Fibroblast of pulmonary artery (primary cell): Measurements from ENCODE around the gene APH1B.

Experiments
- DNase-seq: peaks from one replicate; pipeline ENCODE4 v3.0.0-alpha.2; 2010; ENCODE audit warnings: low read depth
- H3K4me3 ChIP-seq: replicated peaks from 2 replicates; pipeline ENCODE4 v1.5.1; 2011; ENCODE audit warnings: low read depth, mild to moderate bottlenecking, control low read depth, low read length, moderate library complexity
- TF ChIP-seq, protein P1 (sequence below): IDR thresholded peaks from 2 replicates; pipeline ENCODE4 v1.5.1; 2011; ENCODE audit warnings: mild to moderate bottlenecking, control low read depth, low read length, inconsistent platforms; ENCODE audit errors: missing control alignments

The APH1B gene

DNA sequence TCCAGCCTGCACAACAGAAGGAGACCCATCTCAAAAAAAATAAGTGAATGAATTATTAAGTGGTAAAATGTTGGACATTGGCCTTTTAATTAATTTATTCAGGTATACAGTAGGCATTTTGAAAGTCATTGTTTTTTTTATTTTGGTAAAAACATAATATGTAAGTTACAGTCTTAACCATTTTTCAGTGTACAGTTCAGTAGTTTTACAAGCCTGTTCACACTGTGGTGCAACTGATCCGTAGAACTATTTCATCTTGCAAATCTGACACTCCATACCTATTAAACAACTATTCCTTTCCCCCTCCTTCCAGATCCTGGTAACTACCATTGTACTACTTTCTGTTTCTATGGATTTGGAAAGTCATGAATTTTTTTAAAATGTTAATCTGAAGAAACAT is 36.1 kb upstream of the APH1B start:
- no peak overlapping the region for H3K4me3 ChIP-seq
- TF ChIP-seq, protein P1, sequence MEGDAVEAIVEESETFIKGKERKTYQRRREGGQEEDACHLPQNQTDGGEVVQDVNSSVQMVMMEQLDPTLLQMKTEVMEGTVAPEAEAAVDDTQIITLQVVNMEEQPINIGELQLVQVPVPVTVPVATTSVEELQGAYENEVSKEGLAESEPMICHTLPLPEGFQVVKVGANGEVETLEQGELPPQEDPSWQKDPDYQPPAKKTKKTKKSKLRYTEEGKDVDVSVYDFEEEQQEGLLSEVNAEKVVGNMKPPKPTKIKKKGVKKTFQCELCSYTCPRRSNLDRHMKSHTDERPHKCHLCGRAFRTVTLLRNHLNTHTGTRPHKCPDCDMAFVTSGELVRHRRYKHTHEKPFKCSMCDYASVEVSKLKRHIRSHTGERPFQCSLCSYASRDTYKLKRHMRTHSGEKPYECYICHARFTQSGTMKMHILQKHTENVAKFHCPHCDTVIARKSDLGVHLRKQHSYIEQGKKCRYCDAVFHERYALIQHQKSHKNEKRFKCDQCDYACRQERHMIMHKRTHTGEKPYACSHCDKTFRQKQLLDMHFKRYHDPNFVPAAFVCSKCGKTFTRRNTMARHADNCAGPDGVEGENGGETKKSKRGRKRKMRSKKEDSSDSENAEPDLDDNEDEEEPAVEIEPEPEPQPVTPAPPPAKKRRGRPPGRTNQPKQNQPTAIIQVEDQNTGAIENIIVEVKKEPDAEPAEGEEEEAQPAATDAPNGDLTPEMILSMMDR = no peak
- no peak for DNase-seq

DNA sequence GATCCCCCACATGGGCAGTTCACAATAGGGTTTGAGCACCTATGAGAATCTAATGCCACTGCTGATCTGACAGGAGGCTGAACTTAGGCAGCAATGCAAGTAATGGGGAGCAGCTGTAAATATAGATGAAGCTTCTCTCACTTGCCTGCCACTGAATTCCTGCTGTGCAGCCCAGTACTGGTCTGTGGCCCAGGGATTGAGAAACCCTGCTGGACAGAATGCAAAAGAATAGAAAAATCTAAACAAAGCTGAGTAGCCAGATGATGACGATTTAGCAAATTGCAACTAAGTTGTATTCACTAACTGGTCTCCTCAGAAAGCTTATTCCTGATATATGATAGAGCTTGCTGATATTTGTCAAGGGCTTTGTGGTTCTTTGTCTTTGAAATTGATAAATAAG is 34.3 kb upstream of the APH1B start:
- no peak overlapping the region for H3K4me3 ChIP-seq
- peak; percentile 49 for DNase-seq
- TF ChIP-seq, protein P1 = no peak

DNA sequence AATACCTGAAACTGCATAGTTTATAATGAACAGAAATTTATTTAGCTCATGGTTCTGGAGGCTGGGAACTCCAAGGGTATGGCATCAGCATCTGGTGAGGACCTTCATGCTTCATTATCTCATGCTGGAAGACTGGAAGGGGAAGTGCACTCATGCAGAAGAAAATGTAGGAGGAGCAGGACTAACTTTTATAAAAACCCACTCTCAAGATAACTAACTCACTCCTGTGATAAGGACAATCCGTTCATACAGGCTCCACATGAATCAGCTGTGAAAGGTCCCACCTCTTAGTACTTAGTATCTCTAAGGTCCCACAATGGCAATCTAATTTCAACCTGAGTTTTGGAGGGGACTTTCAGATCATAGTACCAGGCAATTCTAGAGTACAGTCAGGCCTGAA is 33.6 kb upstream of the APH1B start:
- TF ChIP-seq, protein P1 = no peak
- no peak overlapping the region for H3K4me3 ChIP-seq
- DNase-seq = no peak

DNA sequence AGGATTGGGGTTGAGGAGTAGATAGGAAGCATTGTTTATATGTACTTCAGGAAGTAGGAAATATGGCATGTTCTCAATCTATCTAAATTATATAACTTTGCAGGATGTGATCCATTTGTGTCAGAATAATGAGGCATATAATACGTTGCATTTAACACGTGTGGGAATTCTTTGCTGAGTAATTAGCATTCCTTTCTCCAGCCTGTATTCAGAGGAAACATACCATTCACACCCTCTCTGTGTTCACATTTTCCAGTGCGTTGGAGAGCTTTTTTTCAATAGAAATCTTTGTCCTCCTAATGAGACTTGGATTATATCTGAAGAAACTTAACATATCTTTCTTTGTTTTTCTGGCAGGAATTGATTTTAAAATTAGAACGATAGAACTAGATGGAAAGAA is 33.0 kb upstream of the APH1B start:
- no peak overlapping the region for H3K4me3 ChIP-seq
- DNase-seq = peak; percentile 62
- TF ChIP-seq, protein P1 = no peak

DNA sequence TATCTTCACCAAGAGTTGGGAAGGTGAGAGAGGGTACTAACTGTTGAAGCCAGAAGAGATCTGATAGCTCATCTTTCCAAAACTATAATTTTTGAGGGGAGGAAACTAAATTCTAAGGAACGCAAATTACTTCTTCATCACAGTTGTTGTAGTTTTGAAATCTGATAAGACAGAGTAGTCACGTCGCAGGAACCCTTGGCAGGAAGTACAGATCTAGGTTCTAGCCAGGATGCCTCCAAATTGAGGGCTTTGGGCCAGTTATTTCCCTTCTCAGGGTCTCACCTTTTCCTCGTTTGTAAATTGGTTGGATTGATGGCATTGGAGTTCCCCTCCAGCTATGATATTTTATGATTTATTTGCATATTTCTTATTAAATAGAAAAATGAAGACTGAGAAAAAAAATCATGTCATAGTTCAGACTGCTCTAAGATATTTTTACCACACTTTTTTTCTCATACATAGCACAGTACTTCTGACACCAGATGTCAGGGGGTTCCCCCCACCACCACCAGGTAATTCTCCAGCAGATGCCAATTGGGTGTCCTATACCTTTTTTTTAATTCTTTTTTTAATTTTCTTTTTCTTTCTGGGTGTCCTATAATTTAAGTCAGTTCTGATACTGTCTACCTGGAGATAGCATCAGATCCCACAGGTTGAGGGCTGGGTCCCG is 32.3 kb upstream of the APH1B start:
- TF ChIP-seq, protein P1 = no peak
- no peak overlapping the region for H3K4me3 ChIP-seq
- DNase-seq = peak; percentile 42

DNA sequence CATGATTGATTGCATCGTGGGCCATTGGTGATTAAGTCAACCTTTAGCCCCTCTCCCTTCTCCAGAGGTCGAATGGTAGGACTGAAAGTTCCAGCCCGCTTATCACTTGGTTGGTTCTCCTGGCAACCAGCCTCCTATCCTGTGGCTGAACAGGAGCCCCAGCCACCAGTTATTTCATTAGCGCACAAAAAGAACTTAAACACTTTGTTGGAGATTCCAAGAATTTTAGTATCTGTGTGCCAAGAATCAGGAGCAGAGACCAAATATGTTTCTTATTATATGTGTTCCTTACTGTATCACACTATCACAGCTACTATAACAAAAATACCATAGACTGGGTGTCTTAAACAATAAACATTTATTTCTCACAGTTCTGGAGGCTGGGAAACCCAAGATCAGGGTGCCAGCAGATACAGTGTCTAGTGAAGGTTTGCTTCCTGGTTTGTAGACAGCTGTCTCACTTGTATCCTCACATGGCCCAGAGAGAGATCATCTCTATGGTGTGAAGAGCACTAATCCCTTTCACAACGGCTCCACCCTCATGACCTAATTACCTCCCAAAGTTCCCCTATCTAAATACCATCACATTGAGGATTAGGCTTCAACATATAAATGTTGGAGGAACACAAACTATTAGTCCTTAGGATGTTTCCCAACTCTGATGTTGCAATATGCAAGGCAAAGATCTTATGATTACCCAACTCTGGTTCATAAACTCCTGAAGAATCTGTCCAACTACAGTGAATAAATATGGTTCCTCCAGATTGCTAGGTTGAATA is 30.5 kb upstream of the APH1B start:
- peak; percentile 90 for DNase-seq
- H3K4me3 ChIP-seq = no peak overlapping the region
- TF ChIP-seq, protein P1 = no peak
